Astrocyte of the cerebellum (primary cell): Measurements from ENCODE around the gene VPS13D.

ENCODE experiments used
- DNase-seq: peaks from one replicate; pipeline ENCODE4 v3.0.0-alpha.2; 2011; ENCODE audit warnings: low read depth
- H3K4me3 ChIP-seq: 2 replicates; pipeline ENCODE4 v1.5.1; 2011; ENCODE audit warnings: mild to moderate bottlenecking, low read depth, low read length, moderate library complexity
- in situ Hi-C: cut with HindIII; loops from 2 replicates; pipeline ENCODE4 v1.10.0; 2017; ENCODE audit warnings: low sequenced_read_pairs
- TF ChIP-seq, protein P1 (sequence below): IDR thresholded peaks from 2 replicates; pipeline ENCODE4 v1.5.1; 2012; ENCODE audit warnings: low read length, low read depth, moderate library complexity, mild to moderate bottlenecking; ENCODE audit errors: missing control alignments

VPS13D gene

GRCh38 chr1:12293416-12293815 is 63.6 kb downstream of the VPS13D start:
- in situ Hi-C loops: no loop called here
- TF ChIP-seq, protein P1, sequence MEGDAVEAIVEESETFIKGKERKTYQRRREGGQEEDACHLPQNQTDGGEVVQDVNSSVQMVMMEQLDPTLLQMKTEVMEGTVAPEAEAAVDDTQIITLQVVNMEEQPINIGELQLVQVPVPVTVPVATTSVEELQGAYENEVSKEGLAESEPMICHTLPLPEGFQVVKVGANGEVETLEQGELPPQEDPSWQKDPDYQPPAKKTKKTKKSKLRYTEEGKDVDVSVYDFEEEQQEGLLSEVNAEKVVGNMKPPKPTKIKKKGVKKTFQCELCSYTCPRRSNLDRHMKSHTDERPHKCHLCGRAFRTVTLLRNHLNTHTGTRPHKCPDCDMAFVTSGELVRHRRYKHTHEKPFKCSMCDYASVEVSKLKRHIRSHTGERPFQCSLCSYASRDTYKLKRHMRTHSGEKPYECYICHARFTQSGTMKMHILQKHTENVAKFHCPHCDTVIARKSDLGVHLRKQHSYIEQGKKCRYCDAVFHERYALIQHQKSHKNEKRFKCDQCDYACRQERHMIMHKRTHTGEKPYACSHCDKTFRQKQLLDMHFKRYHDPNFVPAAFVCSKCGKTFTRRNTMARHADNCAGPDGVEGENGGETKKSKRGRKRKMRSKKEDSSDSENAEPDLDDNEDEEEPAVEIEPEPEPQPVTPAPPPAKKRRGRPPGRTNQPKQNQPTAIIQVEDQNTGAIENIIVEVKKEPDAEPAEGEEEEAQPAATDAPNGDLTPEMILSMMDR: no peak
- H3K4me3 ChIP-seq: no peak overlapping the region

GRCh38 chr1:12294076-12294475 is 64.2 kb downstream of the VPS13D start:
- no peak overlapping the region for H3K4me3 ChIP-seq
- in situ Hi-C loops: no loop called here
- DNase-seq: no peak
- TF ChIP-seq, protein P1: no peak

More at GRCh38 chr1:12293416-12293815, 63.6 kb downstream of the VPS13D start:
- no peak for DNase-seq

DNA sequence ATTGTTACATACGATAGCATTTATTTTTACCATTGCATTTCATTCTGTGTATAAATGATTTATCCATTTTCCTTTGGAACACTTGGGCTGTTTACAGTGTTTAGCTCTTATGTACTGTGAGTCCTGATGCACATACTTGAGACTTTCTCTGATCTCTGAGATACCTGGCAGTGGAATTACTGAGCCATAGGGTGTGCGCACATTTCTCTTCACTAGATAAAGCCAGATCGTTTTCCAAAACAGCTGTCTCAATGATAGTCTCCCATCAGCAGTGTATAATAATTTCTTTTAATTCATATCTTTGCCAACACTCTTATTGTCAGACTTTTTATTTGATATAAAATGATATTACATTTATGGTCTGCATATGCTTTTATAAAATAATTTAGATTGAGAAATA is 66.2 kb downstream of the VPS13D start:
- DNase-seq: no peak
- TF ChIP-seq, protein P1: no peak
- in situ Hi-C loops: no loop called here
- no peak overlapping the region for H3K4me3 ChIP-seq

DNA sequence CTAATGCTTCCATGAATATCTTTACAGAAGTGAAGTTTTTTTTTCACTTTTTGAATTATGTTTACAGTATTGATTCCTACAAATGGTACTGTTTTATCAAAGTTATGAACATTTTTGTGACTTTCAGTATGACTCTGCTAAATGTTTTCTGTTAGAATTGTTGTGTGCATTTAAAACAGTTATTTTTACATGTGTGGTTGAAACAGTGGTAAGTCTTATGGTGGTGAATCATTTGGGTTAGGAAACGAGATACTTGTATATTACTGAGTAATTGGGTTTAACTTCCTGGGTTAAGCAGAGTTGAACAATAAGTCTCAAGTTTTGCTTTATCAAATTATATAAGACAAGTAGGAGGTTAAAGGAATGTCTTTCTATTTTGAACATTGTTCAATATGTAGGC is 66.8 kb downstream of the VPS13D start:
- in situ Hi-C loops: no loop called here
- H3K4me3 ChIP-seq: no peak overlapping the region
- TF ChIP-seq, protein P1: no peak
- no peak for DNase-seq

DNA sequence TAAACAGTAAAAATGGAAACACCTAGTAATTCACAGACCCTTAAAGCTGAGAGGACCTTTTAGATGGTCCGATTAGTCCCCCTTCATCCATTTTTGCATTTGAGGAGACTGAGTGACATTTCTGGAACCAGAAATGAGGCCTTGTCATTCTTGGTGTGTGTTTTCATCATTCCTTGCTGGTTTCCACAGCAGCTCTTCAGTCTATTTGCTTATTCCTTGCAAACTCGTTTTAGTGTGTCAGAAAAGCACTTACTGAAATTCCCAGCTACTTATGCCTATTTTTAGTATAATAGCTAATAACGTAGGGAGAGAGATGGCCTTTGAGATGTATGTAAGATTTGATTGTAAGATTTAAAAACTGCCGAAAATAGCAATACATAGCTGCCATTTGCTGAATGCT is 70.9 kb downstream of the VPS13D start:
- TF ChIP-seq, protein P1: no peak
- in situ Hi-C loops: no loop called here
- DNase-seq: no peak
- H3K4me3 ChIP-seq: no peak overlapping the region

DNA sequence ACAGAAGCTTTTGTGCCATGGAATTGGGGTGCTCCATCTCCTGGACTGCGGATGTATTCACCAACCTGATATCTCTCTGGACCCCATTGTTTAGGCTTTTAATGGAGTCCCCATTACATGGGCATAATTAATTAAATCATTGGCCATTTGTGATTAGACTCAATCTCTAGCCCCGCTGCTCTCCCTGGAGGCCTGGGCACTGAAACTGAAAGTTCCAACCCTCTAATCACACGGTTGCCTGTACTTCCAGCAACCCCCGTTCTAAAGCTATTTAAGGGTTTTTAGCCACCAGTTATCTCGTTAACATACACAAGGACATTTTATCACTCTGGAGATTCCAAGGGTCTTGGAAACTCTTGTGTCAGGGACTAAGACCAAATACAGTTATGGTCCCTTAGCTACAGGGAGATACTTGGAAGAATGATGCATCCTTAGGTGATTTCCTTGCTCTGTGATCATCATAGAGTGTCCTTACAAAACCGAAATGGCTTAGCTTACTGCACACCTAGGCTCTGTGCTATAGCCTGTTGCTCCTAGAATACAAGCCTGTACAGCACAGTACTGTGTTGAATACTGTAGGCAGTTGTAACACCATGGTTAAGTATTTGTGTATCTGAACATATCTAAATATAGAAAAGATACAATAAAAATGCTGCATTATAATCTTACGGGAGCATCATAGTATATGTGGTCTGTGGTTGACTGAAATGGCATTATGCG is 71.8 kb downstream of the VPS13D start:
- TF ChIP-seq, protein P1: no peak
- DNase-seq: no peak
- H3K4me3 ChIP-seq: no peak overlapping the region

More for the DNA sequence above, 71.8 kb downstream of the VPS13D start:
- in situ Hi-C loops: no loop called here
